ENCODE results near the gene HTRA1.

The HTRA1 gene

DNA sequence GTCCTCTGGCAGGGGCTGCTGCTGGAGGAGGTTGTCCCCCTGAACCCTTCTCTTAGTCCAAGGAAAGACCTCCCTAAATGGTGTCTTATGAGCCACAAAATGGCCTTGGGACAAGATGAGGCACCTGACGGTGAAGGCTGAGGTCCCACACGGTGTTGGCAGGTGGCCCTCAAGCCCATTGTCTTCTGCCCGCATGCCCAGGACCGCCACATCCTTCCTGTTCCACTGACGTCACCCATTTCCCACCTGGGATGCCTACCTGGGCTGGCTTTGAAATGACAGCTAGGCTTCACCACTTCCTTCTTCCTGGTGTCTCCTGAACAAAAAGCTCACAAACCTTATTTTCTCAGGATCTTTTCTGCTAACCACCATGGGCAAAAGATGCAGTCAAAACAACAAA lies 97.1 kb downstream of the HTRA1 start:
- no peak overlapping the region for H3K27ac ChIP-seq (ENCODE audit: low read depth, low read length)
- H2AFZ ChIP-seq (ENCODE audit: low read depth, low read length, severe bottlenecking) = no peak overlapping the region
- H4K20me1 ChIP-seq (ENCODE audit: low read depth, low read length) = no peaks in the 10 kb centered on the region
- H3K4me2 ChIP-seq (ENCODE audit: low read depth, low read length, poor library complexity, severe bottlenecking) = no peak overlapping the region
- H3K36me3 ChIP-seq (ENCODE audit: low read length) = no peaks in the 10 kb centered on the region
- no peak overlapping the region for H3K9ac ChIP-seq (ENCODE audit: low read length)
- TF ChIP-seq EZH2phosphoT487 (conservative IDR thresholded peaks at IDR 0.05; ENCODE audit: low read length) = no peak
- TF ChIP-seq, protein P1, sequence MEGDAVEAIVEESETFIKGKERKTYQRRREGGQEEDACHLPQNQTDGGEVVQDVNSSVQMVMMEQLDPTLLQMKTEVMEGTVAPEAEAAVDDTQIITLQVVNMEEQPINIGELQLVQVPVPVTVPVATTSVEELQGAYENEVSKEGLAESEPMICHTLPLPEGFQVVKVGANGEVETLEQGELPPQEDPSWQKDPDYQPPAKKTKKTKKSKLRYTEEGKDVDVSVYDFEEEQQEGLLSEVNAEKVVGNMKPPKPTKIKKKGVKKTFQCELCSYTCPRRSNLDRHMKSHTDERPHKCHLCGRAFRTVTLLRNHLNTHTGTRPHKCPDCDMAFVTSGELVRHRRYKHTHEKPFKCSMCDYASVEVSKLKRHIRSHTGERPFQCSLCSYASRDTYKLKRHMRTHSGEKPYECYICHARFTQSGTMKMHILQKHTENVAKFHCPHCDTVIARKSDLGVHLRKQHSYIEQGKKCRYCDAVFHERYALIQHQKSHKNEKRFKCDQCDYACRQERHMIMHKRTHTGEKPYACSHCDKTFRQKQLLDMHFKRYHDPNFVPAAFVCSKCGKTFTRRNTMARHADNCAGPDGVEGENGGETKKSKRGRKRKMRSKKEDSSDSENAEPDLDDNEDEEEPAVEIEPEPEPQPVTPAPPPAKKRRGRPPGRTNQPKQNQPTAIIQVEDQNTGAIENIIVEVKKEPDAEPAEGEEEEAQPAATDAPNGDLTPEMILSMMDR (IDR thresholded peaks at IDR 0.05; ENCODE audit: insufficient read depth, low read length, poor library complexity, severe bottlenecking) = no peak
- H3K9me3 ChIP-seq (ENCODE audit: insufficient read depth, low read length) = no peaks in the 10 kb centered on the region
- no peaks in the 10 kb centered on the region for H3K79me2 ChIP-seq (ENCODE audit: insufficient read depth, low read length)
- H3K9me2 ChIP-seq (replicated peaks; ENCODE audit: insufficient read depth, low read length) = no peaks in the 10 kb centered on the region
- no peak overlapping the region for H3K4me3 ChIP-seq (ENCODE audit: insufficient read depth, low read length, poor library complexity, severe bottlenecking)
- H3F3A ChIP-seq (ENCODE audit: insufficient read depth) = no peaks in the 10 kb centered on the region
- H3K27me3 ChIP-seq (ENCODE audit: low read length) = no peaks in the 10 kb centered on the region

GRCh38 chr10:122559228-122559627 lies 97.9 kb downstream of the HTRA1 start:
- Histone ChIP-seq H3K4me3 (ENCODE audit: insufficient read depth, low read length, poor library complexity, severe bottlenecking) (no peak overlapping the region), H3K27me3 (ENCODE audit: low read length) (no peaks in the 10 kb centered on the region), H3K4me2 (ENCODE audit: low read depth, low read length, poor library complexity, severe bottlenecking) (no peak overlapping the region), H4K20me1 (ENCODE audit: low read depth, low read length) (no peaks in the 10 kb centered on the region), H2AFZ (ENCODE audit: low read depth, low read length, severe bottlenecking) (no peak overlapping the region), H3F3A (ENCODE audit: insufficient read depth) (no peaks in the 10 kb centered on the region), H3K9ac (ENCODE audit: low read length) (no peak overlapping the region), H3K27ac (ENCODE audit: low read depth, low read length) (no peak overlapping the region), H3K9me2 (replicated peaks; ENCODE audit: insufficient read depth, low read length) (no peaks in the 10 kb centered on the region), H3K79me2 (ENCODE audit: insufficient read depth, low read length) (no peaks in the 10 kb centered on the region), H3K36me3 (ENCODE audit: low read length) (no peaks in the 10 kb centered on the region), H3K9me3 (ENCODE audit: insufficient read depth, low read length) (no peaks in the 10 kb centered on the region)
- TF ChIP-seq, protein P1 (IDR thresholded peaks at IDR 0.05; ENCODE audit: insufficient read depth, low read length, poor library complexity, severe bottlenecking) = no peak
- no peak for TF ChIP-seq EZH2phosphoT487 (conservative IDR thresholded peaks at IDR 0.05; ENCODE audit: low read length)

- H3K4me3 ChIP-seq (ENCODE audit: insufficient read depth, low read length, poor library complexity, severe bottlenecking) = no peak within 1 kb of the TSS
- H3K79me2 ChIP-seq (ENCODE audit: insufficient read depth, low read length) = no peaks in the 10 kb centered on the region
- no peak within 1 kb of the TSS for H3K27ac ChIP-seq (ENCODE audit: low read depth, low read length)
- H3K9me3 ChIP-seq (ENCODE audit: insufficient read depth, low read length) = no peaks in the 10 kb centered on the region
- H3K4me2 ChIP-seq (ENCODE audit: low read depth, low read length, poor library complexity, severe bottlenecking) = no peak within 1 kb of the TSS
- H3K36me3 ChIP-seq (ENCODE audit: low read length) = no peaks in the 10 kb centered on the region
- H3F3A ChIP-seq (ENCODE audit: insufficient read depth) = no peaks in the 10 kb centered on the region
- no peak within 1 kb of the TSS for H3K9ac ChIP-seq (ENCODE audit: low read length)
- H2AFZ ChIP-seq (ENCODE audit: low read depth, low read length, severe bottlenecking) = no peak within 1 kb of the TSS
- TF ChIP-seq EZH2phosphoT487 (conservative IDR thresholded peaks at IDR 0.05; ENCODE audit: low read length) = no peak
- TF ChIP-seq, protein P1 (IDR thresholded peaks at IDR 0.05; ENCODE audit: insufficient read depth, low read length, poor library complexity, severe bottlenecking) = no peak
- H4K20me1 ChIP-seq (ENCODE audit: low read depth, low read length) = no peaks in the 10 kb centered on the region
- no peaks in the 10 kb centered on the region for H3K27me3 ChIP-seq (ENCODE audit: low read length)
- H3K9me2 ChIP-seq (replicated peaks; ENCODE audit: insufficient read depth, low read length) = no peaks in the 10 kb centered on the region
Measured at GRCh38 chr10:122560279-122560804, 99.0 kb downstream of the HTRA1 start, which contains the start of gene DMBT1. Gene DMBT1 (plus strand): TSS chr10:122560754. CDS start chr10:122560771, 17 bp downstream.

Measured in SU-DHL-6 (cell line).